B cell (primary cell): ENCODE measurements around the gene TTC38. TPM values are rescaled to one million over a fixed set of nuclear protein-coding genes. Genes with fewer than 3 reads are reported as not detected.

Experiments
- ATAC-seq: fragments of 200-7000 bp; cut with Tn5 transposase; one replicate; pipeline ENCODE4 v1.10.0; 2021; ENCODE audit warnings: low read depth, mild to moderate bottlenecking, moderate number of reproducible peaks, moderate library complexity
- CTCF ChIA-PET: fragments of 350-600 bp; sonication (Branson Sonifier 250); formaldehyde crosslinking; loops from one replicate; lab custom pipeline; 2021; ENCODE audit warnings: antibody characterized with exemption, inconsistent platforms; lab: Charles Lee
- POLR2A ChIA-PET: fragments of 350-600 bp; sonication (Branson Sonifier 250); formaldehyde crosslinking; loops from one replicate; lab custom pipeline; 2021; ENCODE audit warnings: antibody characterized with exemption; lab: Charles Lee
- DNase-seq: peaks from one replicate; pipeline ENCODE4 v3.0.0; 2013
- H2AFZ ChIP-seq: 2 replicates; pipeline ENCODE4 v1.6.1; 2012; ENCODE audit warnings: mild to moderate bottlenecking, low read depth, low read length; ENCODE audit not compliant: insufficient read depth, poor library complexity, severe bottlenecking
- H3K27ac ChIP-seq, 2 donors: 1 replicate in 1 of 2; 2 replicates in 1 of 2; pipeline ENCODE4 v1.5.1; 2012 to 2013; ENCODE audit warnings: low read length in 2 of 2, mild to moderate bottlenecking in 2 of 2, moderate library complexity in 1 of 2
- H3K27me3 ChIP-seq, 4 experiments: fragments of 200-600 bp in 1 of 4; sonication (generic) in 1 of 4; replicated peaks in 1 of 4; 1 replicate in 2 of 4; 2 replicates in 2 of 4; pipeline versions ENCODE4 v1.6.1 to v1.7.0; 2013 to 2016; ENCODE audit warnings: low read length in 3 of 4, mild to moderate bottlenecking in 2 of 4, mixed read lengths in 1 of 4, moderate library complexity in 1 of 4; ENCODE audit not compliant: insufficient read depth in 4 of 4, control insufficient read depth in 3 of 4; ENCODE audit errors: control extremely low read depth in 1 of 4
- H3K36me3 ChIP-seq, 2 experiments: replicated peaks in 1 of 2; 1 replicate in 1 of 2; 2 replicates in 1 of 2; pipeline versions ENCODE4 v1.6.1 to v1.7.1; 2013; ENCODE audit warnings: low read length in 1 of 2; ENCODE audit not compliant: insufficient read depth in 2 of 2, control insufficient read depth in 1 of 2; ENCODE audit errors: control extremely low read depth in 1 of 2, extremely low read depth in 1 of 2
- H3K4me1 ChIP-seq, 2 donors: fragments of 200-600 bp in 1 of 2; sonication (generic) in 1 of 2; 1 replicate in 1 of 2; 2 replicates in 1 of 2; pipeline versions ENCODE4 v1.5.1 to v1.6.1; 2013 to 2017; ENCODE audit warnings: low read length in 2 of 2; ENCODE audit not compliant: control insufficient read depth in 2 of 2, insufficient read depth in 2 of 2
- H3K4me2 ChIP-seq: replicated peaks from 2 replicates; pipeline ENCODE3; 2012; ENCODE audit warnings: mild to moderate bottlenecking, low read depth, low read length; ENCODE audit not compliant: poor library complexity, severe bottlenecking
- H3K4me3 ChIP-seq, 5 experiments: fragments of 200-600 bp in 1 of 5; sonication (generic) in 1 of 5; 1 replicate in 3 of 5; 2 replicates in 2 of 5; pipeline versions ENCODE4 v1.5.1 to v1.7.0; 2011 to 2016; ENCODE audit warnings: low read length in 4 of 5, mild to moderate bottlenecking in 4 of 5, low read depth in 2 of 5, control low read depth in 1 of 5, moderate library complexity in 1 of 5; ENCODE audit not compliant: insufficient read depth in 1 of 5; ENCODE audit errors: control extremely low read depth in 1 of 5, extremely low read depth in 1 of 5
- H3K79me2 ChIP-seq: fragments of 200-600 bp; sonication (generic); one replicate; pipeline ENCODE4 v1.6.0; 2016; ENCODE audit warnings: low read length; ENCODE audit not compliant: control insufficient read depth, insufficient read depth
- H3K9ac ChIP-seq: fragments of 200-600 bp; sonication (generic); 2 replicates; pipeline ENCODE4 v1.6.1; 2017; ENCODE audit warnings: mild to moderate bottlenecking, low read length, moderate library complexity
- H3K9me3 ChIP-seq, 3 donors: one replicate each; pipeline versions ENCODE4 v1.6.1 to v1.7.1; 2013; ENCODE audit warnings: low read length in 2 of 3; ENCODE audit not compliant: control insufficient read depth in 2 of 3, insufficient read depth in 1 of 3; ENCODE audit errors: control extremely low read depth in 1 of 3
- H4K20me1 ChIP-seq: 2 replicates; pipeline ENCODE4 v1.6.0; 2012; ENCODE audit warnings: mild to moderate bottlenecking, low read length; ENCODE audit not compliant: insufficient read depth, control insufficient read depth, poor library complexity, severe bottlenecking
- H3K27ac Mint-ChIP-seq: one replicate; pipeline ENCODE4 v1.8.0; 2021; ENCODE audit warnings: mixed read lengths
- H3K27me3 Mint-ChIP-seq: one replicate; pipeline ENCODE4 v1.8.0; 2021; ENCODE audit warnings: mixed read lengths
- H3K4me1 Mint-ChIP-seq: one replicate; pipeline ENCODE4 v1.8.0; 2021; ENCODE audit warnings: mixed read lengths
- H3K4me3 Mint-ChIP-seq: one replicate; pipeline ENCODE4 v1.8.0; 2021; ENCODE audit warnings: mixed read lengths
- H3K9me3 Mint-ChIP-seq: one replicate; pipeline ENCODE4 v1.8.0; 2022; ENCODE audit warnings: mixed read lengths; ENCODE audit not compliant: insufficient read depth
- CTCF ChIP-seq: fragments of 200-600 bp; IDR thresholded peaks from one replicate; pipeline ENCODE4 v1.8.0; 2022; ENCODE audit warnings: antibody characterized with exemption, mild to moderate bottlenecking
- EZH2 ChIP-seq: IDR thresholded peaks from 2 replicates; pipeline ENCODE4 v1.6.1; 2012; ENCODE audit warnings: borderline replicate concordance, low read depth, mild to moderate bottlenecking, moderate library complexity, low read length; ENCODE audit not compliant: insufficient read depth, poor library complexity, severe bottlenecking
- WGBS: methylation state at CpG from one replicate; pipeline ENCODE4 v1.1.5; 2013; ENCODE audit warnings: missing lambda C conversion rate; ENCODE audit not compliant: insufficient coverage; 5-methylcytosine and 5-hydroxymethylcytosine counted together
- intact Hi-C: fragments of 100-400 bp; cut with micrococcal nuclease; formaldehyde crosslinking; loops from one replicate; pipeline ENCODE4 v1.10.0; 2022
- polyA plus RNA-seq: library from polyadenylated mRNA; depleted of rRNA; stranded (reverse); fragments of >200 nt; gene quantifications from 2 replicates; pipeline ENCODE4 v1.2.3, GENCODE V29; 2012
- total RNA-seq, 2 donors: library from RNA; stranded (reverse); fragments of 120-200 nt in 1 of 2; gene quantifications; 1 replicate in 1 of 2; 2 replicates in 1 of 2; pipeline versions ENCODE4 v1.2.3 to v1.2.4, GENCODE V29; 2013 to 2022

The TTC38 gene
- total and polyA plus RNA-seq, 2 donors (not counting 1 experiment from before 2014, with no cell fraction given) = 10.8 to 13.3 TPM

- POLR2A ChIA-PET = interaction anchor here (1.3 kb wide), 1 partner anchor 10 kb away, joined by 4 read pairs; no protein-coding TSS in a partner anchor
- Mint-ChIP-seq H3K27ac (no peak overlapping the region), H3K4me1 (peaks cover 39% of the 10 kb centered on the region), H3K27me3 (no peaks in the 10 kb centered on the region), H3K4me3 (peak overlapping the region; percentile 85), H3K9me3 (no peaks in the 10 kb centered on the region)
- Histone ChIP-seq H3K27ac (no peak overlapping the region), H3K27me3 (peaks cover 0 to 5% (median 2%) of the 10 kb centered on the region in 4 experiments), H3K79me2 (peaks cover 5% of the 10 kb centered on the region), H2AFZ (peak overlapping the region; percentile 91), H3K36me3 (no peaks in the 10 kb centered on the region), H4K20me1 (no peaks in the 10 kb centered on the region), H3K9me3 (peaks cover 0 to 4% (median 0%) of the 10 kb centered on the region in 3 donors), H3K4me1 (peaks cover 28 to 37% of the 10 kb centered on the region in 2 donors), H3K9ac (peak overlapping the region; percentile 72), H3K4me2 (peak overlapping the region; percentile 99), H3K4me3 (peak overlapping the region in 4 of 5 experiments; percentile 53 to 76 (median 67))
- no peak for ATAC-seq
- CTCF ChIA-PET = interaction anchor here (0.9 to 1.0 kb wide), 2 partner anchors 11 to 175 kb away, joined by 3 read pairs; no protein-coding TSS in a partner anchor
- 3% methylated on average over 28 of the region's 32 CpGs for WGBS
- DNase-seq = no peak
- TF ChIP-seq EZH2 (no peak), CTCF (no peak)
- intact Hi-C loops = no loop called here
Observed at GRCh38 chr22:46297151-46297812, 29.5 kb downstream of the TTC38 start.

- Mint-ChIP-seq H3K27ac (no peak overlapping the region), H3K4me1 (peaks cover 25% of the 10 kb centered on the region), H3K27me3 (no peaks in the 10 kb centered on the region), H3K4me3 (peak overlapping the region; percentile 36), H3K9me3 (no peaks in the 10 kb centered on the region)
- H2AFZ ChIP-seq = no peak overlapping the region
- no peaks in the 10 kb centered on the region for H3K9me3 ChIP-seq
- no peak overlapping the region for H3K9ac ChIP-seq
- no peak overlapping the region for H3K27ac ChIP-seq
- WGBS = 96% methylated on average over 13 of the region's 13 CpGs
- H3K36me3 ChIP-seq = no peaks in the 10 kb centered on the region
- H3K4me1 ChIP-seq = peaks cover 14 to 18% of the 10 kb centered on the region in 2 donors
- no peak overlapping the region for H3K4me3 ChIP-seq
- H4K20me1 ChIP-seq = no peaks in the 10 kb centered on the region
- no peak overlapping the region for H3K4me2 ChIP-seq
- TF ChIP-seq EZH2 = no peak
- TF ChIP-seq CTCF = no peak
- intact Hi-C loops = no loop called here
- POLR2A ChIA-PET = no interaction called here
- H3K79me2 ChIP-seq = peaks cover 5% of the 10 kb centered on the region
- DNase-seq (no peak), ATAC-seq (no peak)
- peaks cover 0 to 5% (median 2%) of the 10 kb centered on the region in 4 experiments for H3K27me3 ChIP-seq
- CTCF ChIA-PET = interaction anchor here (0.7 to 1.9 kb wide), 3 partner anchors 16 to 177 kb away, joined by 3 to 7 read pairs (median 3); no protein-coding TSS in a partner anchor
Observed at GRCh38 chr22:46299101-46299500, 31.3 kb downstream of the TTC38 start.
